Measurements from ENCODE around the gene ADRM1. TPM values are rescaled to one million over a fixed set of nuclear protein-coding genes. Genes with fewer than 3 reads are reported as not detected.

Gene ADRM1
- 224 and 290 TPM in 2 replicates for total RNA-seq (2014; rRNA removed; shearing (Covaris generic))

- Histone ChIP-seq H3K4me3 (ENCODE audit: insufficient read depth, low read depth, low read length) (peak within 1 kb of the TSS; percentile 94), H3K27me3 (ENCODE audit: control insufficient read depth, insufficient read depth, low read length) (no peaks in the 10 kb centered on the region), H3K36me3 (replicated peaks; ENCODE audit: control insufficient read depth, insufficient read depth, low read length) (peaks cover 30% of the 10 kb centered on the region)
- peak; percentile 100 for DNase-seq
Observed at GRCh38 chr20:62302341-62303061, at the start of gene ADRM1. TSS of gene ADRM1 (plus strand) at chr20:62302997. CDS start at chr20:62303569, 572 bp downstream.

GRCh38 chr20:62253398-62253797, 49.4 kb upstream of the ADRM1 start:
- DNase-seq: no peak
- Histone ChIP-seq H3K4me3 (ENCODE audit: insufficient read depth, low read depth, low read length) (no peak overlapping the region), H3K27me3 (ENCODE audit: control insufficient read depth, insufficient read depth, low read length) (no peaks in the 10 kb centered on the region), H3K36me3 (replicated peaks; ENCODE audit: control insufficient read depth, insufficient read depth, low read length) (peaks cover 4% of the 10 kb centered on the region)

GRCh38 chr20:62254021-62254724, 48.6 kb upstream of the ADRM1 start:
- Histone ChIP-seq H3K4me3 (ENCODE audit: insufficient read depth, low read depth, low read length) (no peak overlapping the region), H3K36me3 (replicated peaks; ENCODE audit: control insufficient read depth, insufficient read depth, low read length) (peaks cover 4% of the 10 kb centered on the region), H3K27me3 (ENCODE audit: control insufficient read depth, insufficient read depth, low read length) (no peaks in the 10 kb centered on the region)
- peak; percentile 72 for DNase-seq

GRCh38 chr20:62255976-62256375, 46.8 kb upstream of the ADRM1 start:
- H3K4me3 ChIP-seq (ENCODE audit: insufficient read depth, low read depth, low read length): no peak overlapping the region
- no peaks in the 10 kb centered on the region for H3K27me3 ChIP-seq (ENCODE audit: control insufficient read depth, insufficient read depth, low read length)
- no peak for DNase-seq
- H3K36me3 ChIP-seq (replicated peaks; ENCODE audit: control insufficient read depth, insufficient read depth, low read length): peaks cover 7% of the 10 kb centered on the region

- no peaks in the 10 kb centered on the region for H3K27me3 ChIP-seq (ENCODE audit: control insufficient read depth, insufficient read depth, low read length)
- no peak overlapping the region for H3K4me3 ChIP-seq (ENCODE audit: insufficient read depth, low read depth, low read length)
- H3K36me3 ChIP-seq (replicated peaks; ENCODE audit: control insufficient read depth, insufficient read depth, low read length): peaks cover 10% of the 10 kb centered on the region
- DNase-seq: no peak
Observed at GRCh38 chr20:62258499-62259293, 44.1 kb upstream of the ADRM1 start.

GRCh38 chr20:62259294-62259565, 43.6 kb upstream of the ADRM1 start:
- Histone ChIP-seq H3K36me3 (replicated peaks; ENCODE audit: control insufficient read depth, insufficient read depth, low read length) (peaks cover 10% of the 10 kb centered on the region), H3K4me3 (ENCODE audit: insufficient read depth, low read depth, low read length) (no peak overlapping the region), H3K27me3 (ENCODE audit: control insufficient read depth, insufficient read depth, low read length) (no peaks in the 10 kb centered on the region)
- no peak for DNase-seq

- no peak for DNase-seq
Observed at GRCh38 chr20:62262064-62262463, 40.7 kb upstream of the ADRM1 start.

GRCh38 chr20:62263396-62263795, 39.4 kb upstream of the ADRM1 start:
- Histone ChIP-seq H3K4me3 (ENCODE audit: insufficient read depth, low read depth, low read length) (no peak overlapping the region), H3K27me3 (ENCODE audit: control insufficient read depth, insufficient read depth, low read length) (no peaks in the 10 kb centered on the region), H3K36me3 (replicated peaks; ENCODE audit: control insufficient read depth, insufficient read depth, low read length) (peaks cover 10% of the 10 kb centered on the region)
- no peak for DNase-seq

More at GRCh38 chr20:62262064-62262463, 40.7 kb upstream of the ADRM1 start:
- peaks cover 10% of the 10 kb centered on the region for H3K36me3 ChIP-seq (replicated peaks; ENCODE audit: control insufficient read depth, insufficient read depth, low read length)
- H3K4me3 ChIP-seq (ENCODE audit: insufficient read depth, low read depth, low read length): no peak overlapping the region
- no peaks in the 10 kb centered on the region for H3K27me3 ChIP-seq (ENCODE audit: control insufficient read depth, insufficient read depth, low read length)

- no peaks in the 10 kb centered on the region for H3K27me3 ChIP-seq (ENCODE audit: control insufficient read depth, insufficient read depth, low read length)
- peaks cover 9% of the 10 kb centered on the region for H3K36me3 ChIP-seq (replicated peaks; ENCODE audit: control insufficient read depth, insufficient read depth, low read length)
- DNase-seq: no peak
- H3K4me3 ChIP-seq (ENCODE audit: insufficient read depth, low read depth, low read length): no peak overlapping the region
Observed at GRCh38 chr20:62265365-62265764, 37.4 kb upstream of the ADRM1 start.

- Histone ChIP-seq H3K27me3 (ENCODE audit: control insufficient read depth, insufficient read depth, low read length) (no peaks in the 10 kb centered on the region), H3K36me3 (replicated peaks; ENCODE audit: control insufficient read depth, insufficient read depth, low read length) (peaks cover 6% of the 10 kb centered on the region), H3K4me3 (ENCODE audit: insufficient read depth, low read depth, low read length) (no peak overlapping the region)
- DNase-seq: no peak
Observed at GRCh38 chr20:62266340-62266739, 36.5 kb upstream of the ADRM1 start.

- DNase-seq: no peak
- H3K4me3 ChIP-seq (ENCODE audit: insufficient read depth, low read depth, low read length): no peak overlapping the region
- H3K27me3 ChIP-seq (ENCODE audit: control insufficient read depth, insufficient read depth, low read length): no peaks in the 10 kb centered on the region
- peaks cover 6% of the 10 kb centered on the region for H3K36me3 ChIP-seq (replicated peaks; ENCODE audit: control insufficient read depth, insufficient read depth, low read length)
Observed at GRCh38 chr20:62266851-62267250, 35.9 kb upstream of the ADRM1 start.

GRCh38 chr20:62267543-62267942, 35.3 kb upstream of the ADRM1 start:
- no peak for DNase-seq
- Histone ChIP-seq H3K4me3 (ENCODE audit: insufficient read depth, low read depth, low read length) (no peak overlapping the region), H3K36me3 (replicated peaks; ENCODE audit: control insufficient read depth, insufficient read depth, low read length) (peaks cover 10% of the 10 kb centered on the region), H3K27me3 (ENCODE audit: control insufficient read depth, insufficient read depth, low read length) (no peaks in the 10 kb centered on the region)

- Histone ChIP-seq H3K4me3 (ENCODE audit: insufficient read depth, low read depth, low read length) (no peak overlapping the region), H3K36me3 (replicated peaks; ENCODE audit: control insufficient read depth, insufficient read depth, low read length) (peaks cover 15% of the 10 kb centered on the region), H3K27me3 (ENCODE audit: control insufficient read depth, insufficient read depth, low read length) (no peaks in the 10 kb centered on the region)
- no peak for DNase-seq
Observed at GRCh38 chr20:62268228-62268900, 34.4 kb upstream of the ADRM1 start.

- no peak overlapping the region for H3K4me3 ChIP-seq (ENCODE audit: insufficient read depth, low read depth, low read length)
- no peak for DNase-seq
- H3K36me3 ChIP-seq (replicated peaks; ENCODE audit: control insufficient read depth, insufficient read depth, low read length): peaks cover 16% of the 10 kb centered on the region
- H3K27me3 ChIP-seq (ENCODE audit: control insufficient read depth, insufficient read depth, low read length): no peaks in the 10 kb centered on the region
Observed at GRCh38 chr20:62269378-62269777, 33.4 kb upstream of the ADRM1 start.
